Transverse colon (tissue), 4 donors: Measurements from ENCODE around the gene STRAP. TPM values are rescaled to one million over a fixed set of nuclear protein-coding genes. Genes with fewer than 3 reads are reported as not detected.

Experiments used
- DNase-seq: peaks from one replicate; pipeline ENCODE4 v3.0.0-alpha.2; 2019
- H3K27ac ChIP-seq, 4 donors: fragments of 200-600 bp; sonication (generic); 2 replicates each; pipeline ENCODE4 v1.5.1; 2016 to 2018; ENCODE audit warnings: inconsistent platforms in 4 of 4
- H3K27me3 ChIP-seq: fragments of 200-600 bp; sonication (generic); 2 replicates; pipeline ENCODE4 v1.5.1; 2017; ENCODE audit warnings: inconsistent platforms
- H3K36me3 ChIP-seq, 4 donors: fragments of 200-600 bp; sonication (generic); 2 replicates each; pipeline ENCODE4 v1.5.1; 2017 to 2019; ENCODE audit warnings: inconsistent platforms in 4 of 4
- H3K4me1 ChIP-seq, 4 donors: fragments of 200-600 bp; sonication (generic); 2 replicates each; pipeline ENCODE4 v1.5.1; 2017 to 2020; ENCODE audit warnings: inconsistent platforms in 4 of 4
- H3K4me3 ChIP-seq, 4 donors: fragments of 200-600 bp; sonication (generic); 1 replicate in 1 of 4; 2 replicates in 3 of 4; pipeline versions ENCODE4 v1.5.1 to v1.6.1; 2017 to 2019; ENCODE audit warnings: inconsistent platforms in 4 of 4
- H3K9me3 ChIP-seq, 2 donors: fragments of 200-600 bp; sonication (generic); 2 replicates each; pipeline ENCODE4 v1.5.1; 2017 to 2019; ENCODE audit warnings: inconsistent platforms in 2 of 2
- EP300 ChIP-seq: sonication (generic); formaldehyde crosslinking; IDR thresholded peaks from one replicate; pipeline ENCODE4 v1.6.1; 2017; ENCODE audit warnings: antibody characterized with exemption, low read depth
- POLR2A ChIP-seq: fragments of 450-650 bp; IDR thresholded peaks from one replicate; pipeline ENCODE4 v1.6.1; 2016; ENCODE audit warnings: antibody characterized with exemption, mild to moderate bottlenecking, moderate library complexity
- POLR2AphosphoS5 ChIP-seq, 3 donors: sonication (generic); formaldehyde crosslinking; IDR thresholded peaks; one replicate each; pipeline ENCODE4 v1.6.1; 2016; ENCODE audit warnings: antibody characterized with exemption in 3 of 3
- WGBS, 2 donors: methylation state at CpG; one replicate each; pipeline ENCODE4 v1.1.5; 2018; ENCODE audit warnings: low coverage in 1 of 2; 5-methylcytosine and 5-hydroxymethylcytosine counted together
- in situ Hi-C, 4 donors: fragments of 200-750 bp; cut with MboI; loops; one replicate each; pipeline versions ENCODE4 v1.15.0 to v1.15.1; 2017; ENCODE audit warnings: low sequenced_read_pairs in 3 of 4, low pct_ligation_motif_present in 1 of 4, low pct_unique_long_range_greater_than_20kb in 1 of 4
- intact Hi-C: fragments of 100-400 bp; cut with DNase I; formaldehyde crosslinking; loops from one replicate; pipeline ENCODE4 v1.15.1; 2023; ENCODE audit warnings: low total_unique reads
- total RNA-seq, 4 donors: library from RNA; depleted of rRNA; stranded (reverse); fragments of >200 nt; gene quantifications; one replicate each; pipeline ENCODE4 v1.1.0, GENCODE V29; 2016
- TF ChIP-seq, protein P1 (sequence below), 5 experiments: fragments of 200-600 bp in 3 of 5; fragments of 450-650 bp in 2 of 5; sonication (generic) in 3 of 5; IDR thresholded peaks; 1 replicate in 2 of 5; 2 replicates in 3 of 5; pipeline ENCODE4 v1.5.1; 2016 to 2017; ENCODE audit warnings: antibody characterized with exemption in 5 of 5, inconsistent platforms in 3 of 5, mild to moderate bottlenecking in 2 of 5, moderate library complexity in 1 of 5

The STRAP gene, protein sequence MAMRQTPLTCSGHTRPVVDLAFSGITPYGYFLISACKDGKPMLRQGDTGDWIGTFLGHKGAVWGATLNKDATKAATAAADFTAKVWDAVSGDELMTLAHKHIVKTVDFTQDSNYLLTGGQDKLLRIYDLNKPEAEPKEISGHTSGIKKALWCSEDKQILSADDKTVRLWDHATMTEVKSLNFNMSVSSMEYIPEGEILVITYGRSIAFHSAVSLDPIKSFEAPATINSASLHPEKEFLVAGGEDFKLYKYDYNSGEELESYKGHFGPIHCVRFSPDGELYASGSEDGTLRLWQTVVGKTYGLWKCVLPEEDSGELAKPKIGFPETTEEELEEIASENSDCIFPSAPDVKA
- total RNA-seq: 10 to 100 TPM; 39.3 to 78.6 (median 48.6) TPM

DNA sequence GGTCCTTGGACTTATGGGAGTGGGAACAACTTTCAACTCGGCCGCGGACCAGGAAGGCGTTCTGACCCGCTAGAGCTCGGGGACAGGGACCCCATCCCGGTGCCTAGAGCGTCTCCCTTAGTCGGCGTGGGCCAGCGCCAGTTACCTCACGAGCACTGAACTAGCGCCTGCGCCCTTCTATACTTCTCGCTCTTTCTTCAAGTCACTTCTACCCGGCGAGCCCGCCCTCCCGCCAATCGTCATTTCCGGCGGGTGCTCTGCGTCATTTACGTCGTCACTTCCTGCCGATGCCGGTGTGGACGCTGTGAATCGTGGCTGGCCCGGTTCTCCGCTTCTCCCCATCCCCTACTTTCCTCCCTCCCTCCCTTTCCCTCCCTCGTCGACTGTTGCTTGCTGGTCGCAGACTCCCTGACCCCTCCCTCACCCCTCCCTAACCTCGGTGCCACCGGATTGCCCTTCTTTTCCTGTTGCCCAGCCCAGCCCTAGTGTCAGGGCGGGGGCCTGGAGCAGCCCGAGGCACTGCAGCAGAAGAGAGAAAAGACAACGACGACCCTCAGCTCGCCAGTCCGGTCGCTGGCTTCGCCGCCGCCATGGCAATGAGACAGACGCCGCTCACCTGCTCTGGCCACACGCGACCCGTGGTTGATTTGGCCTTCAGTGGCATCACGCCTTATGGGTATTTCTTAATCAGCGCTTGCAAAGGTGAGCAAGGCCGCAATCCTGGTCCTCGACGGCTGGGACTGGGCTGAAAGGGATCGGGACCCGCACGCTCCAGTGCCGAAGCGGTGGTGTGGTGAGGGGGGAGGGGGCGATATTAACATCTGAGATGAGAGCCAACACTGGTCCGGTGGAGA, at the start of gene STRAP:
Gene STRAP (plus strand): TSS at position 270 of the 854 bp plus-strand sequence. CDS start 321 bp downstream, at position 591.
- H3K4me3 ChIP-seq: peak within 1 kb of the TSS; percentile 67 to 84 (median 73)
- H3K4me1 ChIP-seq: peaks cover 6 to 36% (median 18%) of the 10 kb centered on the region in 4 donors
- peak; percentile 97 for DNase-seq
- no peaks in the 10 kb centered on the region for H3K9me3 ChIP-seq
- 0% methylated on average over 8 to 63 of the region's 63 CpGs for WGBS, 2 donors
- TF ChIP-seq POLR2A: peak; percentile 99
- TF ChIP-seq EP300: peak; percentile 9
- TF ChIP-seq POLR2AphosphoS5 (IDR thresholded peaks at IDR 0.05): peak; percentile 99
- TF ChIP-seq, protein P1, sequence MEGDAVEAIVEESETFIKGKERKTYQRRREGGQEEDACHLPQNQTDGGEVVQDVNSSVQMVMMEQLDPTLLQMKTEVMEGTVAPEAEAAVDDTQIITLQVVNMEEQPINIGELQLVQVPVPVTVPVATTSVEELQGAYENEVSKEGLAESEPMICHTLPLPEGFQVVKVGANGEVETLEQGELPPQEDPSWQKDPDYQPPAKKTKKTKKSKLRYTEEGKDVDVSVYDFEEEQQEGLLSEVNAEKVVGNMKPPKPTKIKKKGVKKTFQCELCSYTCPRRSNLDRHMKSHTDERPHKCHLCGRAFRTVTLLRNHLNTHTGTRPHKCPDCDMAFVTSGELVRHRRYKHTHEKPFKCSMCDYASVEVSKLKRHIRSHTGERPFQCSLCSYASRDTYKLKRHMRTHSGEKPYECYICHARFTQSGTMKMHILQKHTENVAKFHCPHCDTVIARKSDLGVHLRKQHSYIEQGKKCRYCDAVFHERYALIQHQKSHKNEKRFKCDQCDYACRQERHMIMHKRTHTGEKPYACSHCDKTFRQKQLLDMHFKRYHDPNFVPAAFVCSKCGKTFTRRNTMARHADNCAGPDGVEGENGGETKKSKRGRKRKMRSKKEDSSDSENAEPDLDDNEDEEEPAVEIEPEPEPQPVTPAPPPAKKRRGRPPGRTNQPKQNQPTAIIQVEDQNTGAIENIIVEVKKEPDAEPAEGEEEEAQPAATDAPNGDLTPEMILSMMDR (IDR thresholded peaks at IDR 0.05): peak in 1 of 5 experiments; percentile 13
- intact Hi-C loops: no loop called here
- peak within 1 kb of the TSS; percentile 91 to 95 (median 94) for H3K27ac ChIP-seq
- no peaks in the 10 kb centered on the region for H3K36me3 ChIP-seq
- in situ Hi-C loops: no loop called here
- H3K27me3 ChIP-seq: no peaks in the 10 kb centered on the region

DNA sequence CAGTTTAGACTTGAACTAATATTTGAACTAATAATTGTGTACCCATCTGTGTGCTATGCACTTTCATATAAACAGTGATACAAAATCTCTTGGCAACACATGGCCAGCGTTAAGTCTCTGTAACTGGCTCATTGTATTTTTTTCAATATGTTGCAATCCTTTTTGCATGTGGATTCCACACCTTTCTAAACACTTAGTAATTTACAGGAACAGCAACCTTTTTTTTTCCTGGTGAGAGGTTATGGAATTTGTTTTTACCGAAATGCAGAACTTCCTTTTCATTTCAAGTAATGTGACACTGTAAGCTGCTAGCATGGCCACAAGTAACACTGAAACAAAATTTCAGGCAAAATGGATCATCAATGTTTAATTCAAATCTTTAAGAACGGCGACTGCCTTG, 47.6 kb upstream of the STRAP start:
- Histone ChIP-seq H3K27ac (no peak overlapping the region), H3K36me3 (no peaks in the 10 kb centered on the region), H3K4me3 (no peak overlapping the region), H3K27me3 (no peaks in the 10 kb centered on the region), H3K9me3 (no peaks in the 10 kb centered on the region), H3K4me1 (no peaks in the 10 kb centered on the region)
- WGBS, 2 donors: 84 to 92% methylated on average over 4 of the region's 4 CpGs
- TF ChIP-seq, protein P1 (IDR thresholded peaks at IDR 0.05): no peak
- TF ChIP-seq POLR2A: no peak
- TF ChIP-seq EP300: no peak
- TF ChIP-seq POLR2AphosphoS5 (IDR thresholded peaks at IDR 0.05): no peak
- in situ Hi-C loops: loop anchor here in 1 of 4 donors (25.0 kb wide), 1 partner anchor 547 kb away; no protein-coding TSS in a partner anchor
- intact Hi-C loops: no loop called here
- DNase-seq: no peak

- no peaks in the 10 kb centered on the region for H3K27me3 ChIP-seq
- DNase-seq: no peak
- intact Hi-C loops (no loop called here), in situ Hi-C loops (loop anchor here in 1 of 4 donors (25.0 kb wide), 1 partner anchor 550 kb away; no protein-coding TSS in a partner anchor)
- no peaks in the 10 kb centered on the region for H3K9me3 ChIP-seq
- 74 to 89% methylated on average over 5 of the region's 5 CpGs for WGBS, 2 donors
- no peaks in the 10 kb centered on the region for H3K36me3 ChIP-seq
- TF ChIP-seq POLR2AphosphoS5 (IDR thresholded peaks at IDR 0.05): no peak
- no peak for TF ChIP-seq POLR2A
- TF ChIP-seq, protein P1 (IDR thresholded peaks at IDR 0.05): no peak
- no peak for TF ChIP-seq EP300
- no peak overlapping the region for H3K4me3 ChIP-seq
- H3K27ac ChIP-seq: peak overlapping the region in 2 of 4 donors; percentile 27 to 41
- no peaks in the 10 kb centered on the region for H3K4me1 ChIP-seq
These were observed 44.9 kb upstream of the STRAP start for GRCh38 chr12:15837141-15837790.
